ENCODE results near the gene RRAS.
"Not testable (repeated sequence)": the region's sequence is repeated elsewhere in the genome, so short reads cannot be mapped to it uniquely, and the experiment has no call there.

Gene RRAS

GRCh38 chr19:49636233-49636932, 3.6 kb downstream of the RRAS start:
- no peak for TF ChIP-seq CTCF (IDR thresholded peaks at IDR 0.05; ENCODE audit: low read depth, low read length, missing control alignments)
- no peak overlapping the region for H3K4me3 ChIP-seq (ENCODE audit: low read depth, low read length)
- no peak for DNase-seq (ENCODE audit: low read depth)

- no peak overlapping the region for H3K4me3 ChIP-seq (ENCODE audit: low read depth, low read length)
- no peak for DNase-seq (ENCODE audit: low read depth)
- no peak for TF ChIP-seq CTCF (IDR thresholded peaks at IDR 0.05; ENCODE audit: low read depth, low read length, missing control alignments)
These were observed 4.3 kb downstream of the RRAS start for GRCh38 chr19:49635530-49636232.

GRCh38 chr19:49633273-49633672, 6.7 kb downstream of the RRAS start:
- H3K4me3 ChIP-seq (ENCODE audit: low read depth, low read length); DNase-seq (ENCODE audit: low read depth): not testable (repeated sequence)

- DNase-seq (ENCODE audit: low read depth), result no peak
- no peak for TF ChIP-seq CTCF (IDR thresholded peaks at IDR 0.05; ENCODE audit: low read depth, low read length, missing control alignments)
- H3K4me3 ChIP-seq (ENCODE audit: low read depth, low read length), result no peak overlapping the region
These were observed 7.4 kb downstream of the RRAS start for GRCh38 chr19:49632576-49632975.

GRCh38 chr19:49631610-49632192, 8.2 kb downstream of the RRAS start:
- no peak overlapping the region for H3K4me3 ChIP-seq (ENCODE audit: low read depth, low read length)
- TF ChIP-seq CTCF (IDR thresholded peaks at IDR 0.05; ENCODE audit: low read depth, low read length, missing control alignments), result no peak
- no peak for DNase-seq (ENCODE audit: low read depth)

GRCh38 chr19:49631014-49631588, 8.8 kb downstream of the RRAS start:
- DNase-seq (ENCODE audit: low read depth), result no peak
- no peak for TF ChIP-seq CTCF (IDR thresholded peaks at IDR 0.05; ENCODE audit: low read depth, low read length, missing control alignments)
- H3K4me3 ChIP-seq (ENCODE audit: low read depth, low read length), result no peak overlapping the region

GRCh38 chr19:49629659-49630058, 10.3 kb downstream of the RRAS start:
- DNase-seq (ENCODE audit: low read depth), result no peak
- TF ChIP-seq CTCF (IDR thresholded peaks at IDR 0.05; ENCODE audit: low read depth, low read length, missing control alignments), result no peak
- no peak overlapping the region for H3K4me3 ChIP-seq (ENCODE audit: low read depth, low read length)

All from GM12864 (cell line).